ENCODE measurements around the gene OPCML. TPM values are rescaled to one million over a fixed set of nuclear protein-coding genes. Genes with fewer than 3 reads are reported as not detected.

The OPCML gene
- total and polyA plus RNA-seq, 2 donors (not counting 1 experiment from before 2014, with no cell fraction given): 0.99 to 2.8 TPM

DNA sequence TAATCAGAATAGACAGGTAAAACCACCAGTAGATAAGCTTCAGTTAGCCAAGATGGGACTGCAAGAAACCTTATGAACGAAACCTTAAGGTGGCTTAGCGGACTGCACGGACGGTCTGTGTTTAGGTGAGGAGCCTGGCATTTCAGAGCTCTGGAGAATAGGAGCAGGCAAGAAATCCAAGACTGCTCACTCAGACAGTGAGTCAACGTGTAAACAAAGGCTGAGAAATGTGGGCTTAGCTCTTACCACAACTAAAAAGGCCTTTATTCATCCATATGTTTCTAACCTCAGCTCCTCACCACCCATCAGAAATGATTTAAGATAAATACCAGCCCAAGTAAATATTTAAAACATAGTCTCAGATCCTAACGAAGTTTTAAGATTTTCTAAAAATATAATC is 657.7 kb downstream of the OPCML start:
- Histone ChIP-seq H3K27me3 (ENCODE audit: control insufficient read depth, insufficient read depth, low read length) (no peaks in the 10 kb centered on the region), H3K27ac (ENCODE audit: insufficient read depth, low read length) (no peak overlapping the region), H3K4me2 (ENCODE audit: extremely low read depth, insufficient read depth, low read length) (peak overlapping the region; percentile 17), H4K20me1 (ENCODE audit: control insufficient read depth, extremely low read depth, insufficient read depth, low read length) (no peaks in the 10 kb centered on the region), H2AFZ (ENCODE audit: low read length) (no peak overlapping the region), H3K9ac (ENCODE audit: insufficient read depth, low read length) (no peak overlapping the region), H3K4me1 (ENCODE audit: control insufficient read depth, extremely low read depth, insufficient read depth, low read length) (no peaks in the 10 kb centered on the region), H3K36me3 (ENCODE audit: control insufficient read depth, insufficient read depth, low read length) (no peaks in the 10 kb centered on the region), H3K4me3 (replicated peaks in 1 of 4; ENCODE audit: control extremely low read depth in 1 of 4, insufficient read depth in 1 of 4, low read depth in 3 of 4, low read length in 4 of 4) (no peak overlapping the region), H3K9me3 (ENCODE audit: control insufficient read depth, insufficient read depth, low read depth, low read length) (no peaks in the 10 kb centered on the region), H3K79me2 (ENCODE audit: control insufficient read depth, insufficient read depth, low read length) (no peaks in the 10 kb centered on the region)
- TF ChIP-seq, protein P1, sequence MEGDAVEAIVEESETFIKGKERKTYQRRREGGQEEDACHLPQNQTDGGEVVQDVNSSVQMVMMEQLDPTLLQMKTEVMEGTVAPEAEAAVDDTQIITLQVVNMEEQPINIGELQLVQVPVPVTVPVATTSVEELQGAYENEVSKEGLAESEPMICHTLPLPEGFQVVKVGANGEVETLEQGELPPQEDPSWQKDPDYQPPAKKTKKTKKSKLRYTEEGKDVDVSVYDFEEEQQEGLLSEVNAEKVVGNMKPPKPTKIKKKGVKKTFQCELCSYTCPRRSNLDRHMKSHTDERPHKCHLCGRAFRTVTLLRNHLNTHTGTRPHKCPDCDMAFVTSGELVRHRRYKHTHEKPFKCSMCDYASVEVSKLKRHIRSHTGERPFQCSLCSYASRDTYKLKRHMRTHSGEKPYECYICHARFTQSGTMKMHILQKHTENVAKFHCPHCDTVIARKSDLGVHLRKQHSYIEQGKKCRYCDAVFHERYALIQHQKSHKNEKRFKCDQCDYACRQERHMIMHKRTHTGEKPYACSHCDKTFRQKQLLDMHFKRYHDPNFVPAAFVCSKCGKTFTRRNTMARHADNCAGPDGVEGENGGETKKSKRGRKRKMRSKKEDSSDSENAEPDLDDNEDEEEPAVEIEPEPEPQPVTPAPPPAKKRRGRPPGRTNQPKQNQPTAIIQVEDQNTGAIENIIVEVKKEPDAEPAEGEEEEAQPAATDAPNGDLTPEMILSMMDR (conservative IDR thresholded peaks at IDR 0.05 in 1 of 2, IDR thresholded peaks at IDR 0.05 in 1 of 2; ENCODE audit: low read depth in 1 of 2, low read length in 2 of 2): no peak
- no peak for TF ChIP-seq EZH2 (IDR thresholded peaks at IDR 0.05; ENCODE audit: low read length, missing control alignments)
- peak; percentile 84 to 96 for DNase-seq (ENCODE audit: low read depth in 2 of 2)

DNA sequence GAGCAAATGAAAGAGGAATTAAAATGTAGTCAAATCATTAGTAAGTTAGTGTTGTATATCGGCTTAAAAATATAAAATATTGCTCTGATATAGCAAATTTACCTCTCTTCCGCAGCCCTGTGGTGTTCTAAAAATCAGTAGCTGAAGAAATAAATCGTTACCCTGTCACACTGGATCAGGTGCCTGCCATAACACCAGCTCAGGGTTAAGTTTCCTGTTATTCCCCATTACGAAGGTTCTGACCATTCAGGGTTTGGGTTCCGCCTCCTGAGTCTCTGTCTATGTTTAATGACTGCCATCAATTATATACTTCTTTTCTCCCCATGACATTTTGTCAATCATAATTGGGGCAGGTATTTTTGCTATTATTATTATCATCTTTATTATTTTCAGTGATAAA is 658.5 kb downstream of the OPCML start:
- Histone ChIP-seq H2AFZ (ENCODE audit: low read length) (no peak overlapping the region), H3K9ac (ENCODE audit: insufficient read depth, low read length) (no peak overlapping the region), H3K4me2 (ENCODE audit: extremely low read depth, insufficient read depth, low read length) (no peak overlapping the region), H3K27ac (ENCODE audit: insufficient read depth, low read length) (no peak overlapping the region), H4K20me1 (ENCODE audit: control insufficient read depth, extremely low read depth, insufficient read depth, low read length) (no peaks in the 10 kb centered on the region), H3K36me3 (ENCODE audit: control insufficient read depth, insufficient read depth, low read length) (no peaks in the 10 kb centered on the region), H3K4me3 (replicated peaks in 1 of 4; ENCODE audit: control extremely low read depth in 1 of 4, insufficient read depth in 1 of 4, low read depth in 3 of 4, low read length in 4 of 4) (no peak overlapping the region), H3K4me1 (ENCODE audit: control insufficient read depth, extremely low read depth, insufficient read depth, low read length) (no peaks in the 10 kb centered on the region), H3K9me3 (ENCODE audit: control insufficient read depth, insufficient read depth, low read depth, low read length) (no peaks in the 10 kb centered on the region), H3K79me2 (ENCODE audit: control insufficient read depth, insufficient read depth, low read length) (no peaks in the 10 kb centered on the region), H3K27me3 (ENCODE audit: control insufficient read depth, insufficient read depth, low read length) (no peaks in the 10 kb centered on the region)
- no peak for DNase-seq (ENCODE audit: low read depth in 2 of 2)
- TF ChIP-seq EZH2 (IDR thresholded peaks at IDR 0.05; ENCODE audit: low read length, missing control alignments): no peak
- TF ChIP-seq, protein P1 (conservative IDR thresholded peaks at IDR 0.05 in 1 of 2, IDR thresholded peaks at IDR 0.05 in 1 of 2; ENCODE audit: low read depth in 1 of 2, low read length in 2 of 2): no peak

DNA sequence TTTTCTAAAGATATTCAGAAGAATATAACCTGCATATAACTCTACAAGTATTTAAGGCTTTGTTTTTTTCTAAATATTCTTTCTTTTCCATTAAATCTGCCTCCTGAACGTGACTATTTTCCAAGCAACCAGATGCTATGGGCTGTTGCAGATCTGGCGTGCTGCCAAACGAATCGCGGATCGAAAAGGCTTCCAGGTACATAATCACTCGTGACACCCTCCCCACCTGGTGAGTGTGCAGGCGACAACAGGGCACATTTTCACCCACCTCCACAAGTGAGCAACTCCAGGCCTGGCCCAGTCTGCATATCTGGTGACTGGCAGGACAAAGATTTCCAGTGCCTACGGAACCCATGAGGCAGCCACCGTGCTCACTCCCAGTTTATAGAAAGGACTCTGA is 660.1 kb downstream of the OPCML start:
- no peaks in the 10 kb centered on the region for H3K4me1 ChIP-seq (ENCODE audit: control insufficient read depth, extremely low read depth, insufficient read depth, low read length)
- no peak overlapping the region for H3K9ac ChIP-seq (ENCODE audit: insufficient read depth, low read length)
- TF ChIP-seq, protein P1 (conservative IDR thresholded peaks at IDR 0.05 in 1 of 2, IDR thresholded peaks at IDR 0.05 in 1 of 2; ENCODE audit: low read depth in 1 of 2, low read length in 2 of 2): no peak
- no peak for TF ChIP-seq EZH2 (IDR thresholded peaks at IDR 0.05; ENCODE audit: low read length, missing control alignments)
- no peaks in the 10 kb centered on the region for H3K9me3 ChIP-seq (ENCODE audit: control insufficient read depth, insufficient read depth, low read depth, low read length)
- H2AFZ ChIP-seq (ENCODE audit: low read length): no peak overlapping the region
- H3K4me2 ChIP-seq (ENCODE audit: extremely low read depth, insufficient read depth, low read length): no peak overlapping the region
- H3K27me3 ChIP-seq (ENCODE audit: control insufficient read depth, insufficient read depth, low read length): no peaks in the 10 kb centered on the region
- no peaks in the 10 kb centered on the region for H3K79me2 ChIP-seq (ENCODE audit: control insufficient read depth, insufficient read depth, low read length)
- H4K20me1 ChIP-seq (ENCODE audit: control insufficient read depth, extremely low read depth, insufficient read depth, low read length): no peaks in the 10 kb centered on the region
- no peak for DNase-seq (ENCODE audit: low read depth in 2 of 2)
- no peak overlapping the region for H3K27ac ChIP-seq (ENCODE audit: insufficient read depth, low read length)
- no peak overlapping the region for H3K4me3 ChIP-seq (replicated peaks in 1 of 4; ENCODE audit: control extremely low read depth in 1 of 4, insufficient read depth in 1 of 4, low read depth in 3 of 4, low read length in 4 of 4)
- no peaks in the 10 kb centered on the region for H3K36me3 ChIP-seq (ENCODE audit: control insufficient read depth, insufficient read depth, low read length)
